ENCODE results near the gene MDGA2. TPM values are rescaled to one million over a fixed set of nuclear protein-coding genes. Genes with fewer than 3 reads are reported as not detected.

MDGA2 gene
- total RNA-seq, 2 experiments from 2014 or later: not detected

GRCh38 chr14:47012533-47013280 lies 662.7 kb downstream of the MDGA2 start:
- Mint-ChIP-seq H3K27ac (no peak overlapping the region), H3K27me3 (no peaks in the 10 kb centered on the region), H3K4me3 (no peak overlapping the region), H3K36me3 (ENCODE audit: low read depth) (no peaks in the 10 kb centered on the region), H3K4me1 (ENCODE audit: low read depth) (no peaks in the 10 kb centered on the region), H3K9me3 (peaks cover 8% of the 10 kb centered on the region)
- Histone ChIP-seq H3K27me3 (ENCODE audit: control insufficient read depth in 1 of 2, insufficient read depth in 2 of 2, low read length in 2 of 2) (no peaks in the 10 kb centered on the region), H3K9me3 (ENCODE audit: control insufficient read depth in 1 of 2, insufficient read depth in 1 of 2, low read length in 2 of 2) (peaks cover 0 to 3% of the 10 kb centered on the region in 2 experiments), H3K27ac (ENCODE audit: low read depth in 1 of 2, low read length in 2 of 2) (no peak overlapping the region), H3K4me3 (ENCODE audit: low read length) (no peak overlapping the region), H3K4me1 (ENCODE audit: insufficient read depth, low read length) (no peaks in the 10 kb centered on the region), H3K36me3 (ENCODE audit: insufficient read depth, low read length) (no peaks in the 10 kb centered on the region)
- no peak for DNase-seq
- ATAC-seq (ENCODE audit: poor library complexity): no peak
- CTCF ChIA-PET: interaction anchor here (1.1 kb wide), 1 partner anchor 19 kb away, joined by 3 read pairs; no protein-coding TSS in a partner anchor
- POLR2A ChIA-PET: no interaction called here
- no peak for TF ChIP-seq CTCF (IDR thresholded peaks at IDR 0.05)
- intact Hi-C loops (cut with DNase I, micrococcal nuclease): no loop called here

GRCh38 chr14:47009615-47010014 lies 665.8 kb downstream of the MDGA2 start:
- no peaks in the 10 kb centered on the region for H3K27me3 ChIP-seq (ENCODE audit: control insufficient read depth in 1 of 2, insufficient read depth in 2 of 2, low read length in 2 of 2)
- no peaks in the 10 kb centered on the region for H3K27me3 Mint-ChIP-seq
- no peak overlapping the region for H3K27ac Mint-ChIP-seq
- intact Hi-C loops (cut with DNase I, micrococcal nuclease): no loop called here
- CTCF ChIA-PET: no interaction called here
- H3K9me3 Mint-ChIP-seq: peaks cover 7% of the 10 kb centered on the region
- H3K9me3 ChIP-seq (ENCODE audit: control insufficient read depth in 1 of 2, insufficient read depth in 1 of 2, low read length in 2 of 2): peaks cover 0 to 3% of the 10 kb centered on the region in 2 experiments
- H3K4me1 Mint-ChIP-seq (ENCODE audit: low read depth): no peaks in the 10 kb centered on the region
- ATAC-seq (ENCODE audit: poor library complexity) (no peak), DNase-seq (no peak)
- H3K4me1 ChIP-seq (ENCODE audit: insufficient read depth, low read length): no peaks in the 10 kb centered on the region
- no peaks in the 10 kb centered on the region for H3K36me3 ChIP-seq (ENCODE audit: insufficient read depth, low read length)
- no peak overlapping the region for H3K4me3 ChIP-seq (ENCODE audit: low read length)
- POLR2A ChIA-PET: no interaction called here
- no peak for TF ChIP-seq CTCF (IDR thresholded peaks at IDR 0.05)
- no peaks in the 10 kb centered on the region for H3K36me3 Mint-ChIP-seq (ENCODE audit: low read depth)
- no peak overlapping the region for H3K27ac ChIP-seq (ENCODE audit: low read depth in 1 of 2, low read length in 2 of 2)
- H3K4me3 Mint-ChIP-seq: no peak overlapping the region

- H3K9me3 Mint-ChIP-seq: peaks cover 9% of the 10 kb centered on the region
- ChIA-PET POLR2A (no interaction called here), CTCF (no interaction called here)
- Histone ChIP-seq H3K9me3 (ENCODE audit: control insufficient read depth in 1 of 2, insufficient read depth in 1 of 2, low read length in 2 of 2) (peaks cover 0 to 1% of the 10 kb centered on the region in 2 experiments), H3K36me3 (ENCODE audit: insufficient read depth, low read length) (no peaks in the 10 kb centered on the region), H3K27me3 (ENCODE audit: control insufficient read depth in 1 of 2, insufficient read depth in 2 of 2, low read length in 2 of 2) (no peaks in the 10 kb centered on the region), H3K4me3 (ENCODE audit: low read length) (no peak overlapping the region), H3K27ac (ENCODE audit: low read depth in 1 of 2, low read length in 2 of 2) (no peak overlapping the region), H3K4me1 (ENCODE audit: insufficient read depth, low read length) (no peaks in the 10 kb centered on the region)
- intact Hi-C loops (cut with DNase I, micrococcal nuclease): no loop called here
- no peak for ATAC-seq (ENCODE audit: poor library complexity)
- no peak for TF ChIP-seq CTCF (IDR thresholded peaks at IDR 0.05)
- no peaks in the 10 kb centered on the region for H3K27me3 Mint-ChIP-seq
- no peaks in the 10 kb centered on the region for H3K36me3 Mint-ChIP-seq (ENCODE audit: low read depth)
- H3K4me3 Mint-ChIP-seq: no peak overlapping the region
- no peak overlapping the region for H3K27ac Mint-ChIP-seq
- no peaks in the 10 kb centered on the region for H3K4me1 Mint-ChIP-seq (ENCODE audit: low read depth)
- DNase-seq: no peak
These were observed 666.7 kb downstream of the MDGA2 start for GRCh38 chr14:47008732-47009131.

All from CD4-positive, alpha-beta T cell (primary cell).